Esophagus muscularis mucosa (tissue), 4 donors: ENCODE results near the gene INPP4B. TPM values are rescaled to one million over a fixed set of nuclear protein-coding genes. Genes with fewer than 3 reads are reported as not detected.

Experiments used
- DNase-seq: peaks from one replicate; pipeline ENCODE4 v3.0.0-alpha.2; 2017; ENCODE audit errors: extremely low spot score
- H3K27ac ChIP-seq, 4 donors: fragments of 200-600 bp; sonication (generic); replicated peaks in 1 of 4; 1 replicate in 3 of 4; 2 replicates in 1 of 4; pipeline ENCODE4 v1.5.1; 2016 to 2019; ENCODE audit warnings: mild to moderate bottlenecking in 1 of 4
- H3K27me3 ChIP-seq, 4 donors: fragments of 200-600 bp; sonication (generic); one replicate each; pipeline versions ENCODE4 v1.5.1 to v1.6.0; 2016 to 2019
- H3K36me3 ChIP-seq, 4 donors: fragments of 200-600 bp; sonication (generic); one replicate each; pipeline ENCODE4 v1.5.1; 2016 to 2019
- H3K4me1 ChIP-seq, 4 donors: fragments of 200-600 bp; sonication (generic); one replicate each; pipeline ENCODE4 v1.5.1; 2016 to 2019
- H3K4me3 ChIP-seq, 4 donors: fragments of 200-600 bp; sonication (generic); 1 replicate in 2 of 4; 2 replicates in 2 of 4; pipeline ENCODE4 v1.5.1; 2016 to 2019; ENCODE audit warnings: mild to moderate bottlenecking in 4 of 4, moderate library complexity in 1 of 4
- H3K9me3 ChIP-seq, 4 donors: fragments of 200-600 bp; sonication (generic); 1 replicate in 3 of 4; 2 replicates in 1 of 4; pipeline ENCODE4 v1.5.1; 2016 to 2019
- EP300 ChIP-seq: sonication (generic); formaldehyde crosslinking; IDR thresholded peaks from one replicate; pipeline ENCODE4 v1.6.1; 2017; ENCODE audit warnings: antibody characterized with exemption
- POLR2A ChIP-seq: fragments of 450-650 bp; IDR thresholded peaks from one replicate; pipeline ENCODE4 v1.6.1; 2017; ENCODE audit warnings: antibody characterized with exemption, moderate library complexity, mild to moderate bottlenecking, low read depth
- POLR2AphosphoS5 ChIP-seq, 2 donors: sonication (generic); formaldehyde crosslinking; IDR thresholded peaks; one replicate each; pipeline ENCODE4 v1.6.1; 2017; ENCODE audit warnings: antibody characterized with exemption in 2 of 2
- WGBS: methylation state at CpG from one replicate; pipeline ENCODE4 v1.1.5; 2018; 5-methylcytosine and 5-hydroxymethylcytosine counted together
- intact Hi-C: fragments of 100-400 bp; cut with DNase I; formaldehyde crosslinking; loops from one replicate; pipeline ENCODE4 v1.15.1; 2023
- total RNA-seq, 4 donors: library from RNA; depleted of rRNA; stranded (reverse); fragments of >200 nt; gene quantifications; one replicate each; pipeline versions ENCODE4 v1.1.0 to v1.2.1, GENCODE V29; 2016
- TF ChIP-seq, protein P1 (sequence below), 3 experiments: fragments of 200-600 bp in 2 of 3; fragments of 450-650 bp in 1 of 3; sonication (generic) in 2 of 3; IDR thresholded peaks; one replicate each; pipeline ENCODE4 v1.5.1; 2017 to 2019; ENCODE audit warnings: antibody characterized with exemption in 3 of 3, mild to moderate bottlenecking in 2 of 3, moderate library complexity in 1 of 3

Gene INPP4B
- total RNA-seq, 4 donors from 2014 or later: 12.7 to 23.4 (median 15.9) TPM

DNA sequence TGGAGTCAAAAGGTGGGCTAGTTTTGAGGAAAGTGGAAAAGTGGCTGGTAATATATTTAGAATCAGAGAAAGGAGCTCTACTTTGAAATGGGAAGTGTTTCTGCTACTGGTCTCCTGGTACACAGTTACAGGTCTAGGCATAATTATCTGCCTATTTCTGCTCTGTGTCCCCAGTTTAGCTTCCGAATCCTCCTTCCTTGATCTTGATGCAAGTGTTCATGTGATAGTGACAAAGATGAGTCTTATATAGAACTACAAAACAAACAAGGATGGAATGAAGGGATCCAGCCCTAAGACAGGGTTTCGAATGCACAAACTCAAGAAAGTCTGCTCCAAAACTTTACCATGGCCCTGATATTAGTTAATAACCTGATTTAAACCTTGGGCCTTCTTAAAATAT lies 580.2 kb downstream of the INPP4B start:
- peaks cover 11 to 31% (median 14%) of the 10 kb centered on the region in 4 donors for H3K4me1 ChIP-seq
- TF ChIP-seq POLR2A (no peak), EP300 (no peak), POLR2AphosphoS5 (IDR thresholded peaks at IDR 0.05) (no peak)
- TF ChIP-seq, protein P1, sequence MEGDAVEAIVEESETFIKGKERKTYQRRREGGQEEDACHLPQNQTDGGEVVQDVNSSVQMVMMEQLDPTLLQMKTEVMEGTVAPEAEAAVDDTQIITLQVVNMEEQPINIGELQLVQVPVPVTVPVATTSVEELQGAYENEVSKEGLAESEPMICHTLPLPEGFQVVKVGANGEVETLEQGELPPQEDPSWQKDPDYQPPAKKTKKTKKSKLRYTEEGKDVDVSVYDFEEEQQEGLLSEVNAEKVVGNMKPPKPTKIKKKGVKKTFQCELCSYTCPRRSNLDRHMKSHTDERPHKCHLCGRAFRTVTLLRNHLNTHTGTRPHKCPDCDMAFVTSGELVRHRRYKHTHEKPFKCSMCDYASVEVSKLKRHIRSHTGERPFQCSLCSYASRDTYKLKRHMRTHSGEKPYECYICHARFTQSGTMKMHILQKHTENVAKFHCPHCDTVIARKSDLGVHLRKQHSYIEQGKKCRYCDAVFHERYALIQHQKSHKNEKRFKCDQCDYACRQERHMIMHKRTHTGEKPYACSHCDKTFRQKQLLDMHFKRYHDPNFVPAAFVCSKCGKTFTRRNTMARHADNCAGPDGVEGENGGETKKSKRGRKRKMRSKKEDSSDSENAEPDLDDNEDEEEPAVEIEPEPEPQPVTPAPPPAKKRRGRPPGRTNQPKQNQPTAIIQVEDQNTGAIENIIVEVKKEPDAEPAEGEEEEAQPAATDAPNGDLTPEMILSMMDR (IDR thresholded peaks at IDR 0.05): no peak
- H3K27ac ChIP-seq: peak overlapping the region in 2 of 4 donors; percentile 5 to 13
- no peaks in the 10 kb centered on the region for H3K27me3 ChIP-seq
- intact Hi-C loops: no loop called here
- no peak for DNase-seq
- H3K36me3 ChIP-seq: no peaks in the 10 kb centered on the region
- no peak overlapping the region for H3K4me3 ChIP-seq
- H3K9me3 ChIP-seq: no peaks in the 10 kb centered on the region
- 91% methylated on average over 2 of the region's 2 CpGs for WGBS

DNA sequence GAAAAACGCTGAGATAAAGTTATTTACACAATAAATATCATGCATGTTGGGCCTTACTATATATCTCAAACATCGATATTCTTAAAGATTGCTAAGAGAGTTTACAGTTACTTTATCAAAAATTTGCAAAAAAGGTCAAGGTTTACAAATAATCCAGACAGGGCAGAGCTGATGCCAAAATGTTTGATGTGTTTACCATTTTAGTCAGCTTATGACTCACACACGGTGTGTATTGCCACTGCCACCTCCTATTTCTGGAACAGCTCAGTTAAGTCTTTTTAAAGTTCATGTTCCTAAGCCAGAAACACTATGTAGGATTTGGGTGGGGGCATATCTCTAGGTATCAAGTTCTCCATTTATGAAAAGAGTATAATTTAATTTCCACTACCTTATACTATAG lies 580.6 kb downstream of the INPP4B start:
- no peak overlapping the region for H3K4me3 ChIP-seq
- no peaks in the 10 kb centered on the region for H3K36me3 ChIP-seq
- peaks cover 11 to 31% (median 14%) of the 10 kb centered on the region in 4 donors for H3K4me1 ChIP-seq
- H3K9me3 ChIP-seq: no peaks in the 10 kb centered on the region
- TF ChIP-seq POLR2AphosphoS5 (IDR thresholded peaks at IDR 0.05) (no peak), EP300 (no peak), POLR2A (no peak)
- TF ChIP-seq, protein P1 (IDR thresholded peaks at IDR 0.05): no peak
- 33% methylated on average over 3 of the region's 3 CpGs for WGBS
- H3K27ac ChIP-seq: peak overlapping the region in 2 of 4 donors; percentile 5 to 13
- intact Hi-C loops: no loop called here
- no peak for DNase-seq
- no peaks in the 10 kb centered on the region for H3K27me3 ChIP-seq

DNA sequence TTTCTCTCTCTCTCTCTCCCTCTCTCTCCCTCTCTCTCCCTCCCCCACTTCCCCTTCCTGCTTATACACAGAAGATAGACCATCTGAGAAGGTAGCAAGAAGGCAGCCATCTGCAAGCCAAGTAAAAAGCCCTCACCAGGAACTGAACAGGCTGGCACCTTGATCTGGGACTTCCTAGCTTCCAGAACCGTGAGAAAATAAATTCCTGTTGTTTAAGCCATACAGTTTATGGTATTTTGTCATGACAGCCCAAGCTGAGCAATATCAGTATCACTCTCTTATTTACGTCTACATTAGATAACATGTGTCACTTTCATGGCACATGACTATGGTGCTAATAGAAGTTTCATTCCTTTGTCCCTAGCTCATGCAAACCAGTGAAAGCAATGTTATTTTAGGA lies 581.1 kb downstream of the INPP4B start:
- no peak overlapping the region for H3K27ac ChIP-seq
- intact Hi-C loops: no loop called here

GRCh38 chr4:142262956-142263355 lies 583.1 kb downstream of the INPP4B start:
- H3K9me3 ChIP-seq: no peaks in the 10 kb centered on the region
- no peak for DNase-seq
- peaks cover 5 to 16% (median 12%) of the 10 kb centered on the region in 4 donors for H3K4me1 ChIP-seq
- H3K27me3 ChIP-seq: no peaks in the 10 kb centered on the region
- 66% methylated on average over 2 of the region's 2 CpGs for WGBS
- H3K36me3 ChIP-seq: no peaks in the 10 kb centered on the region
- no peak for TF ChIP-seq EP300
- no peak for TF ChIP-seq POLR2A
- TF ChIP-seq POLR2AphosphoS5 (IDR thresholded peaks at IDR 0.05): no peak
- TF ChIP-seq, protein P1 (IDR thresholded peaks at IDR 0.05): no peak
- no peak overlapping the region for H3K27ac ChIP-seq
- intact Hi-C loops: no loop called here
- no peak overlapping the region for H3K4me3 ChIP-seq

More for the DNA sequence above, 581.1 kb downstream of the INPP4B start:
- Histone ChIP-seq H3K36me3 (no peaks in the 10 kb centered on the region), H3K4me3 (no peak overlapping the region), H3K27me3 (no peaks in the 10 kb centered on the region), H3K9me3 (no peaks in the 10 kb centered on the region), H3K4me1 (peaks cover 11 to 25% (median 12%) of the 10 kb centered on the region in 4 donors)
- TF ChIP-seq EP300 (no peak), POLR2A (no peak), POLR2AphosphoS5 (IDR thresholded peaks at IDR 0.05) (no peak)
- TF ChIP-seq, protein P1 (IDR thresholded peaks at IDR 0.05): no peak
- WGBS: 51% methylated on average over 2 of the region's 2 CpGs
- DNase-seq: no peak

DNA sequence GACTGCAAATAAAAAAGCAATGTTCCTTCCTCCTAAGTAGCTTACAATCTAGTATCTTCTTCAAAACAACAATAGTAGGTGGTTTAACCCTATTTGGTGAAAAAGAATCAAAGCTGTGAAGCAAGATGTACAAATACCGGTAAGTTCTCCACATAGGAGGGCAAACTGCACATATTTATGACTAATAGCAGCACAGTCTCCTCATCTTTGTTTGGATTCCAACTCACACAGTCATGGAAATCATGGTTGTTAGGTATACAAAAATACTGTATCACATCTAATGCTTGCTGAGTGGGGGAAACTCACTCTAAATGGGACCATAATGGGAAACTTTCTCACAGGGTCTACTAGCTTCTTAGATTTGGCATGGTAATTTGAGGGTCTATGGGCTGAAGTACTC lies 597.2 kb downstream of the INPP4B start:
- no peak overlapping the region for H3K4me3 ChIP-seq
- TF ChIP-seq EP300 (no peak), POLR2AphosphoS5 (IDR thresholded peaks at IDR 0.05) (no peak), POLR2A (no peak)
- TF ChIP-seq, protein P1 (IDR thresholded peaks at IDR 0.05): no peak
- intact Hi-C loops: no loop called here
- DNase-seq: no peak
- H3K27me3 ChIP-seq: no peaks in the 10 kb centered on the region
- H3K9me3 ChIP-seq: peaks cover 0 to 7% (median 3%) of the 10 kb centered on the region in 4 donors
- H3K36me3 ChIP-seq: no peaks in the 10 kb centered on the region
- 63% methylated on average over 1 of the region's 1 CpG for WGBS
- H3K4me1 ChIP-seq: no peaks in the 10 kb centered on the region
- H3K27ac ChIP-seq: no peak overlapping the region
